Measurements from ENCODE around the gene ATF1. TPM values are rescaled to one million over a fixed set of nuclear protein-coding genes. Genes with fewer than 3 reads are reported as not detected.

The ATF1 gene
- total RNA-seq, 2 donors from 2014 or later = 7.5 to 9.6 TPM

- Histone ChIP-seq H3K36me3 (replicated peaks in 1 of 2; ENCODE audit: insufficient read depth in 1 of 2, low read depth in 2 of 2) (peaks cover 10 to 51% of the 10 kb centered on the region in 2 donors), H3K27me3 (no peaks in the 10 kb centered on the region), H3K27ac (no peak overlapping the region), H3K4me1 (no peaks in the 10 kb centered on the region), H3K9me3 (no peaks in the 10 kb centered on the region), H3K4me3 (no peak overlapping the region)
- no peak for TF ChIP-seq POLR2A (IDR thresholded peaks at IDR 0.05)
- TF ChIP-seq CTCF (IDR thresholded peaks at IDR 0.05) = no peak
- ATAC-seq = no peak
- 79 to 92% methylated on average over 2 of the region's 2 CpGs for WGBS, 2 donors
- no peak for DNase-seq
- intact Hi-C loops (cut with DNase I) = no loop called here
These were observed 23.6 kb upstream of the ATF1 start for GRCh38 chr12:50740307-50740706.

- no peak for ATAC-seq
- no peak overlapping the region for H3K4me3 ChIP-seq
- no peaks in the 10 kb centered on the region for H3K9me3 ChIP-seq
- peaks cover 10 to 52% of the 10 kb centered on the region in 2 donors for H3K36me3 ChIP-seq (replicated peaks in 1 of 2; ENCODE audit: insufficient read depth in 1 of 2, low read depth in 2 of 2)
- H3K27ac ChIP-seq = no peak overlapping the region
- intact Hi-C loops (cut with DNase I) = no loop called here
- H3K27me3 ChIP-seq = no peaks in the 10 kb centered on the region
- no peaks in the 10 kb centered on the region for H3K4me1 ChIP-seq
- TF ChIP-seq CTCF (IDR thresholded peaks at IDR 0.05) (no peak), POLR2A (IDR thresholded peaks at IDR 0.05) (no peak)
- 95 to 96% methylated on average over 7 of the region's 7 CpGs for WGBS, 2 donors
- DNase-seq = no peak
These were observed 21.1 kb upstream of the ATF1 start for GRCh38 chr12:50742776-50743175.

- H3K36me3 ChIP-seq (replicated peaks in 1 of 2; ENCODE audit: insufficient read depth in 1 of 2, low read depth in 2 of 2) = peaks cover 0 to 33% of the 10 kb centered on the region in 2 donors
These were observed 18.0 kb upstream of the ATF1 start for GRCh38 chr12:50745861-50746260.

GRCh38 chr12:50746431-50746830 lies 17.5 kb upstream of the ATF1 start:
- H3K27ac ChIP-seq = no peak overlapping the region
- ATAC-seq (no peak), DNase-seq (no peak)
- no peaks in the 10 kb centered on the region for H3K27me3 ChIP-seq
- no peaks in the 10 kb centered on the region for H3K9me3 ChIP-seq
- intact Hi-C loops (cut with DNase I) = no loop called here
- 94 to 97% methylated on average over 3 of the region's 3 CpGs for WGBS, 2 donors
- no peaks in the 10 kb centered on the region for H3K4me1 ChIP-seq
- peaks cover 0 to 27% of the 10 kb centered on the region in 2 donors for H3K36me3 ChIP-seq (replicated peaks in 1 of 2; ENCODE audit: insufficient read depth in 1 of 2, low read depth in 2 of 2)
- H3K4me3 ChIP-seq = no peak overlapping the region
- no peak for TF ChIP-seq CTCF (IDR thresholded peaks at IDR 0.05)
- no peak for TF ChIP-seq POLR2A (IDR thresholded peaks at IDR 0.05)

More at GRCh38 chr12:50745861-50746260, 18.0 kb upstream of the ATF1 start:
- Histone ChIP-seq H3K27me3 (no peaks in the 10 kb centered on the region), H3K27ac (no peak overlapping the region), H3K9me3 (no peaks in the 10 kb centered on the region), H3K4me3 (no peak overlapping the region), H3K4me1 (no peaks in the 10 kb centered on the region)
- no peak for ATAC-seq
- DNase-seq = no peak
- TF ChIP-seq POLR2A (IDR thresholded peaks at IDR 0.05) (no peak), CTCF (IDR thresholded peaks at IDR 0.05) (no peak)
- WGBS, 2 donors = 88 to 90% methylated on average over 4 of the region's 4 CpGs
- intact Hi-C loops (cut with DNase I) = no loop called here

GRCh38 chr12:50747817-50748216 lies 16.1 kb upstream of the ATF1 start:
- intact Hi-C loops (cut with DNase I) = no loop called here
- Histone ChIP-seq H3K27ac (no peak overlapping the region), H3K4me3 (no peak overlapping the region), H3K4me1 (no peaks in the 10 kb centered on the region), H3K9me3 (no peaks in the 10 kb centered on the region), H3K36me3 (replicated peaks in 1 of 2; ENCODE audit: insufficient read depth in 1 of 2, low read depth in 2 of 2) (peaks cover 0 to 22% of the 10 kb centered on the region in 2 donors), H3K27me3 (no peaks in the 10 kb centered on the region)
- WGBS, 2 donors = 86 to 100% methylated on average over 1 of the region's 1 CpG
- DNase-seq = no peak
- TF ChIP-seq POLR2A (IDR thresholded peaks at IDR 0.05) (no peak), CTCF (IDR thresholded peaks at IDR 0.05) (no peak)
- ATAC-seq = no peak
